NCI-H460 (cell line): ENCODE data around the gene ZNF124. TPM values are rescaled to one million over a fixed set of nuclear protein-coding genes. Genes with fewer than 3 reads are reported as not detected.

ENCODE experiments used
- DNase-seq: peaks from one replicate; pipeline ENCODE4 v3.0.0-alpha.2; 2016; ENCODE audit warnings: low read depth; ENCODE audit errors: extremely low read depth
- small RNA-seq, 2 experiments: library from RNA; depleted of rRNA; stranded (forward); fragments of <200 nt; gene quantifications; one replicate each; pipeline ENCODE3, GENCODE V24; 2014
- total RNA-seq: library from RNA; depleted of rRNA; stranded (reverse); fragments of >200 nt; shearing (Covaris generic); gene quantifications from 2 replicates; pipeline ENCODE4 v1.2.3, GENCODE V29; 2014; rRNA removed

Gene ZNF124
- total RNA-seq, 1 experiment from 2014 or later: 54.2 TPM

DNA sequence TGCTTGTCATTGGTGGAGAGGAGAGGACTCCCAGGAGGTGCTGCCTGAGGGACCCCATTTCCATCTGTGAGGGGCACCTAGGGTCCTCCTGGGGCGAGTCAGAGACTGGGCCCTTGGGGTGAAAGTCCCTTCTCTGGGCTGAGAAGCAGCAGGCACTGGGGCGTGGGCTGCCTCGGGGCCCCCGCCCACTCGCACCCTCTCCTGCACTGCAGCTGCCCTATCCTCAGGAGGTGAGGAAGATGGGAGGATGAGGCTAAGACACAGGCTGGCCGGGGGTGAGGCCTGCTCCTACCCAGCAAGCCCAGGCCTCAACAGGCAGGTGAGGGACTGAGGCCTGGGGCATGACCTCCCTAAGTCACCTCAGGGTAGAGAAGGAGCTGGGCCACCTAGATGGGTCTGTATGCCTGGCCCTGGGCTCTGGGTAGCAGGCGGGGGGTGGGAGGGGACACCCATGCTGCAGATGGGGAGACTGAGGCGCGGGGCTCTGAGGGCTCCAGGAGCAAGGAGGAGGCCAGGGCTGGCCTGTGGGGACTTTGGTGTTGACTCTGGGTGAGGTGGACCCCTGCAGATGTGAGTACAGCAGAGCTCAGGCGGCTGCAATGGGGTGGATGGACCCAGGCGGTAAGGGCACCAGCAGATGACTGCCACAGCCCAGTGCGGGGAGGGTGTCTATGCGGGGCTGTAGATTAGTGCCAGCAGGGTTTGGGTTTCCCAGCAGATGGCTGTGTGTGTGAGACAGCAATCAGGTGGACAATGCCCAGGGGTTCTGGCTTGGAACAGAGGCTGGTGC, 57.3 kb downstream of the ZNF124 start:
- DNase-seq: no peak

DNA sequence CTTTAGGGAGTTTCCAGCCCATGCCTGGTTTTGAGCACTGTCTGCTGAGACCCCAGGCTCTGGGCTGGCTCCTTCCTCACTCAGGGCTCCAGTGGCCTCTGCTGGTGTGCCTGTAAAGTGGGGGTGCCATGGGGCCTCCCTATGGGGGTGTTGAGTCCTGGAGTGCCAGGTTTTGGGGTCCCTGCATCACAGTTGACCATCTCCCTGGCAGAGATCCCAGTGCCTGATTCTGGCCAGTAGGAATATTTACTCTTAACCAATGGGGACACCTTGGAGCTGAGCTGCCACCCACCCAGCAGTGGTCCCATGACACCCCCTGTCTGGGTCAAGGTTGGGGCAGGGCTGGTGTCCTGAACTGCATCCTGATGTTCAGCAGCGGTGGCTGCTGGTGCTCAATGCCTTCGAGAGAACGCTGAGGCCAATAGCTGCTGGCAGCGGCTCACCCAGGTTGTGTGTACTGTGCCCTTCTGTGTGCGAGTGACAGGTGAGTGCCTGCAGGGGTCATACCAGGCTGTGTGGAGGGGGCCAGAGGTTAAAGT, 58.0 kb downstream of the ZNF124 start:
- DNase-seq: no peak

DNA sequence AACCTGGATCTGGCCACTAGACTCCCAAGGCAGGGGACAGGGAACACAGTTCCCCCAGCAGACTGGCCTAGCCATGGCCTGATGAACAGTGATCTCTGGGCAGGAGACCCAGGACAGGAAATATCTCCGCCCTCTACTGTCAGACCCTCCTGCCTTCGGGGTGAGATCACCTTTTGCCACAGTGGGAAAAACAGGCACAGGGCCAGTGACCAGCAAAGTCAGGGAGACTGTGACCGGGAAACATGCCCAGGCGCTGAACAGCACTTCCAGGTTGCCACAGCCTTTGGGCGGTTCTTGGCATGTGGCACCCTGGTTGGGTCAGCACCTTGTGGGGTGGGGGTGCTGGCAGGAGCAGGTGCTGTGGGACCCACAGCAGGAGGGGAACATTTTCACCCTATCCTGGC, 58.7 kb downstream of the ZNF124 start:
- DNase-seq: no peak

DNA sequence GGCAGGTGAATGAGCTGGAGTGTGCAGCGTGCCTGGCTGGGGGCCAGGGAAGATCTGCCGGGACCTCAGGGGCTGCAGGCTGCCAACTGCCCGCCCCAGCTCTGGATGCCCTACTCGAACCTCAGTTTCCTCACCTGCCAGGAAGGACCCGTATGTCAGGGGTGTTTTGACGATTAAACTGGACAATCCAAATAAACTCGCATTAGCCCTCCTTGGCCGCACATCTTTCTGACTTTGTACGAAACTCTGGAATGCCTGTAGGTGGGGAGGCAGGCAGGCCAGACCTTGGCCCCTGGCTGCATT, 59.4 kb downstream of the ZNF124 start:
- no peak for DNase-seq

DNA sequence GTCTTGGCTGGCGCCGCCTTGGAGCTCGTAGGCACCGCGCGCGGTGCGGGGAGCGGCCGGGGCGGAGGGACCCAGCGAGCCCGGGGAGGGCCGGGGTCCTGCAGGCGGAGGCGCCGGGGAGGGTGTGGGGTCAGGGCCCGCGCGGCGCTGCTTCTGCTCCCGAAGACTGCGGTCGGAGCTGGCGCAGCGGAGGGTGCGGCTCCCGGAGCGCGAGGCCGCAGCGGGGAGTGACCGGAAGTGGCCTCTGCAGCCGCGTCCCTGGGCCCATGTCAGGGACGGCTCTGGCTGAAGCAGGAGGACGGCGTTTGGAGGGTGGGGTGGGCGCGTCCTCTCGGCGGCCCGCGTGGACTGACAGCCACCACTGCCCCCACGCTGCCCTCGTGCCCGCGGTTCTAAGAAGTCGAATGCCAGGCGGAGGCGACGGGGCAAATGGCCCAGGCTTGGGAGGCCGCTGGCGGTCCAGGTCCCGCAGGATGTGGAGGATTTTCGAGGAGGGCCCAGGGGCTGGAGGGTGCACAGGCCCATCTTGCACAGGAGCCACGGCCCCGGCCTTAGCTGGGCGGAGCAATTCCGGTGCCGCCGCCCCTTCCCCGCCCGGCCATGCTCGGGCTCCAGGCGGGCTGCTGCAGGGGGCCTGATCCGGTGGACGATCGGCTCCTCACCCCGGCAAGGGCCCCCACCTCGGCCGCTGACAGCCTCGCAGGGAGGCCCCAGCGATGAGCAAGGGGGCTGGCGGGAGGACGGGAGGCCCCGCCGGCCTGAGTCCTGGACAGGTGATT, 59.9 kb downstream of the ZNF124 start:
- DNase-seq: peak; percentile 35

DNA sequence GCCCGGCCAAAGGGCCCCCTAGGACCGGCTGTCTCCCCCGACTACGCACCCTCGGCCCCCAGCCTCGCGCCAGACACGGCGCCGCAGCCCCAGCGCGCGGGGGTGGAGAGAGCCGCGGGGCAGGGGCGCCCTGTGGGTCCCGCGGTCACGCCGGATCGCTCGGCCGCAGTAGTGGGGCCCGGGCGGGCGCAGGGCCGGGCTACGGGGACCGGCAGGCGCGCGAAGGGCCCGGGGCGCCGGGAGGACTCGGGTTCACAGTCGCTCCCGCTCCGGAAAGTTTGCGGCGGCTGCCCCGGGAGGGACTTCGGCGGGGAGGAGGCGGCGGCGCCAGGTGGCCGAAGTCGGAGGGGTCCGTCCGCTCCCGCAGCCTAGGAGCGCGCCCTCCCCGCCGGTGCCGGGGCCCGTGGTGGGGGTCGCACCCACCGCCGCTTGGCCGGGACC, 60.5 kb downstream of the ZNF124 start:
- DNase-seq: no peak

DNA sequence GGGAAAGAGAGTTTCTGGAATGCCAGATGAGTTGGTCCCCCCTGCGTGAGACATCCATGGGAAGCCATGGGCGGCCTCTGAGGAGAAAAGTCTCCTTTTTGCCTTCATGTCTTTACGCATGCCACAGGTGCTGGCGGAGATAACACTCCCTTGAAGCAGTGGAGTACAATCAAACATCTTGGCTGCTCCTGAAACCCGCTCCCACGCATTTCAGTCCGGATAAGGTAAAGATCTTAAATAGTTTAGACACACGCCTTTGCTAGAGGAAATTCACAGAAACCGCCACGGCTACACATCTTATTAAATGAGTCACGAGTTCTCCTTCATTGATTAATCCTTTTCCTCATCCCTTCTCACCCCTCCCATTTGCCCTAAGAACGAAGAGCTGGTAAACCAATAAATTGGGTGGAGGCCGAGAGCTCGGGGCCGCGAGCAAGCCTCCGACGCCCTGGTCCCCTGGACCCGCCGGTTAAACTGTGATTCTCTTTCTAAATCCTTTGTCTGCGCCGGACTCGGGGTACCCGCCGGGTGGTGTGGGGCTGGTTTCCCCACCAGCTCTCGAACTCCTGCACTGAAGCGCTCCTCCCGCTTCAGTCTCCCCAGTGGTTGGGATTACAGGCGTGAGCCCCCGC, 61.1 kb downstream of the ZNF124 start:
- DNase-seq: no peak

DNA sequence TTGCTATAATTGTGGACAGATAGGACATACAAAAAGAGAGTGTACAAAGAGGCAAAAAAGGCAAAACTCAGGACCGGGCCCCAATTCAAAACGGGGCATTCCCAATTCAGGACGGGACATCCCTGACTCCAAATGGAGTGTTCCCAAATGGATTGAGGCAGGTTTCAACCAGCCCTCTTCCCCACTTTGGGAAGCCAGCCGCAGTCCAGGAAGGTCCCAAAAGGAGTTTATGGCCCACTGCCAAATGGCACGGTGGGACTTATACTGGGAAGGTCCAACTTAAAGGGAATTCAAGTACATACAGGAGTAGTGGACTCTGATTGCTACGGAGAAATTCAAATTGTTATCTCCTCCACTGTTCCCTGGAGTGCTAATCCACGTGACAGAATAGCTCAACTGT, 64.1 kb downstream of the ZNF124 start:
- no peak for DNase-seq

DNA sequence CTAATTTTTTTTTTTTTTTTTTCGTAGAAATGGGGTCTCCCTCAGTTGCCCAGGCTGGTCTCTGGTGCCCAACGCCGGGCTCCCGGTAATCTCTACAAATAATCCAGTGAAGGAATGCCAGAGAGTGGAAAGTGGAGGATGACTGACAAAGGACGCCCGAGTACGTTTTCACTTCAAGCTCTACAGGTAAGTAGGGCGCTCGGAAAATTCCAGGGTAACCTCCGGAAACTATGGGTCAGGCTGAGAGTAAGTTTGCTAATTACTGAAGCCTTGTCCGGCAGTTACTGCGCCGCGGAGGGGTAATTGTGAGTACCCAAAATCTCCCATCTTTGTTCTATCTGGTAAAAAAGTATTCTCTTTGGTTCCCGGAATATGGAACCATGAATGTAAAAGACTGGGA, 65.9 kb downstream of the ZNF124 start:
- no peak for DNase-seq

Small RNA genes lying within 50 kb of the gene (small RNA-seq; reads per million reads assigned to genes)
- gene AL390728.3 (0 reads per million in 2 experiments), gene RNA5SP82 (0 reads per million in 2 experiments)

Other genes starting within 250 kb of the ZNF124 start
- gene AHCTF1, start 240.1 kb downstream of the ZNF124 start, total RNA-seq: 71.5 and 77.3 TPM in 2 replicates
- gene ZNF695, start 164.0 kb downstream of the ZNF124 start, total RNA-seq: 12.0 and 13.1 TPM in 2 replicates
- 8.0 and 8.1 TPM in 2 replicates for gene ZNF670, start 93.2 kb downstream of the ZNF124 start, total RNA-seq
- gene ZNF669, start 67.7 kb downstream of the ZNF124 start, total RNA-seq: 14.1 and 15.3 TPM in 2 replicates
- gene VN1R5, start 84.1 kb upstream of the ZNF124 start, total RNA-seq: not detected in 2 replicates
- 28.1 and 30.2 TPM in 2 replicates for gene ZNF496, start 159.8 kb upstream of the ZNF124 start, total RNA-seq
- gene NLRP3, start 244.2 kb upstream of the ZNF124 start, total RNA-seq: not detected in 2 replicates